ENCODE data around the gene KDM4B.

KDM4B gene

DNA sequence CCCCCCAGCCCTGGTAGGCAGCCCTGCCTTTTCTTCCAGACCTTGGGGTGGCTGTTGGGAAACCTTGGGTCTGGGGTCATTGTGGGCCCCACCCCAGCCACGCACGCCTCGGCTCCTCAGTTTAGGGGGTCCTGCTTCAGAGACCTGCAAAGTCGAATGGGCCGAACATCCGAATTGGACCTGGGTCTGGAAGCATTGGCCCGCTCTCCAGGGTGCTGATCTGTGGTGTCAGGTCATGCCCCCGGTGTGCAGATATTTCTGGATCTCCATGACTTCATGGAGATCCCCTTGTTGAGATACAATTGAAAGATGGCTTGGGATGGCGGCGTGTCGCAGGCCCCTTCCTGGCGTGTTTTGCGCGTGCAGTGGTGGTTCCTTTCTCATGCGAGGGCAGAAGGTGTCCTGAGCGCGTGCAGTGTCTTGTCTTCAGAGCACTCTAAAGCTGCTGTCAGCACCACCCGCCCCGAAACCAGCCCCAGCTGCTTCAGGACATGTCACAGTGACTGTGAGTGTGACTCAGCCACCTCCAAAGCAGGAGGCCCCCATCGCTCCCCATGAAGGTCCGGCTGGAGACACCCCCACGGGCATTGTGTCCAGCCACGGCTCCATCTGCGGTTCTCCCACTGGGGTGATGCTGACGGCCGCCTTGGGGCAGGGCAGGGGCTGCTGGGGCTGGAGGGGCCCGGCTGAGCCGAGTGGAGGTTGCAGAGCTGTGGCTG, 112.7 kb downstream of the KDM4B start:
- H3K4me1 ChIP-seq (ENCODE audit: insufficient read depth, poor library complexity, severe bottlenecking) = no peaks in the 10 kb centered on the region
- TF ChIP-seq, protein P1, sequence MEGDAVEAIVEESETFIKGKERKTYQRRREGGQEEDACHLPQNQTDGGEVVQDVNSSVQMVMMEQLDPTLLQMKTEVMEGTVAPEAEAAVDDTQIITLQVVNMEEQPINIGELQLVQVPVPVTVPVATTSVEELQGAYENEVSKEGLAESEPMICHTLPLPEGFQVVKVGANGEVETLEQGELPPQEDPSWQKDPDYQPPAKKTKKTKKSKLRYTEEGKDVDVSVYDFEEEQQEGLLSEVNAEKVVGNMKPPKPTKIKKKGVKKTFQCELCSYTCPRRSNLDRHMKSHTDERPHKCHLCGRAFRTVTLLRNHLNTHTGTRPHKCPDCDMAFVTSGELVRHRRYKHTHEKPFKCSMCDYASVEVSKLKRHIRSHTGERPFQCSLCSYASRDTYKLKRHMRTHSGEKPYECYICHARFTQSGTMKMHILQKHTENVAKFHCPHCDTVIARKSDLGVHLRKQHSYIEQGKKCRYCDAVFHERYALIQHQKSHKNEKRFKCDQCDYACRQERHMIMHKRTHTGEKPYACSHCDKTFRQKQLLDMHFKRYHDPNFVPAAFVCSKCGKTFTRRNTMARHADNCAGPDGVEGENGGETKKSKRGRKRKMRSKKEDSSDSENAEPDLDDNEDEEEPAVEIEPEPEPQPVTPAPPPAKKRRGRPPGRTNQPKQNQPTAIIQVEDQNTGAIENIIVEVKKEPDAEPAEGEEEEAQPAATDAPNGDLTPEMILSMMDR (IDR thresholded peaks at IDR 0.05; ENCODE audit: poor library complexity, severe bottlenecking) = no peak
- no peaks in the 10 kb centered on the region for H3K9me3 ChIP-seq (ENCODE audit: severe bottlenecking)
- ATAC-seq (ENCODE audit: low read depth) (no peak), DNase-seq (ENCODE audit: low spot score) (no peak)
- no peaks in the 10 kb centered on the region for H3K36me3 ChIP-seq (ENCODE audit: low read depth)
- no peak overlapping the region for H3K4me3 ChIP-seq (ENCODE audit: severe bottlenecking)
- no peak overlapping the region for H3K27ac ChIP-seq (ENCODE audit: poor library complexity, severe bottlenecking)
- H3K27me3 ChIP-seq (ENCODE audit: insufficient read depth, poor library complexity, severe bottlenecking) = no peaks in the 10 kb centered on the region

DNA sequence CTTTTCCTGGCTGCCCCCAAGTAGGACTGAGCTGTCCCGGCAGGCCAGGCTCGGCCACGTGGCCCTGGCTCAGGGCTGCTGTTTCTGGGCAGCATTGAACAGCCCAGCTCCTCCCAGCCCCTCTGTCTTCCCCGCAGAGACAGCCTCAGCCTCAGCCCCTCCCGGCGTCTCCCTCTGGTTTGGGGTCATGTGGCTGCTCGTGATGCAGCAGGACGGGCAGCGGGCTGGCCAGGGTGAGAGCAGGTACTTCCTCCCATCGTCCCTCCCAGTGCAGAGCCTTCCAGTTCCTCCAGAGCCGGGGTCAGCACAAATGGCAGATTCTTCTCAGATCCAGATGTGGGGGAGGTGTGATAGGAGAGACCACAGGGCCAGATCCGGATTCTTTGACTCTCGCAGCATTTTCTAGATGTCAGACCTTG, 114.6 kb downstream of the KDM4B start:
- TF ChIP-seq, protein P1 (IDR thresholded peaks at IDR 0.05; ENCODE audit: poor library complexity, severe bottlenecking) = no peak
- no peak overlapping the region for H3K27ac ChIP-seq (ENCODE audit: poor library complexity, severe bottlenecking)
- H3K4me1 ChIP-seq (ENCODE audit: insufficient read depth, poor library complexity, severe bottlenecking) = no peaks in the 10 kb centered on the region
- H3K36me3 ChIP-seq (ENCODE audit: low read depth) = no peaks in the 10 kb centered on the region
- ATAC-seq (ENCODE audit: low read depth) (no peak), DNase-seq (ENCODE audit: low spot score) (no peak)
- H3K4me3 ChIP-seq (ENCODE audit: severe bottlenecking) = no peak overlapping the region
- no peaks in the 10 kb centered on the region for H3K27me3 ChIP-seq (ENCODE audit: insufficient read depth, poor library complexity, severe bottlenecking)
- H3K9me3 ChIP-seq (ENCODE audit: severe bottlenecking) = no peaks in the 10 kb centered on the region

DNA sequence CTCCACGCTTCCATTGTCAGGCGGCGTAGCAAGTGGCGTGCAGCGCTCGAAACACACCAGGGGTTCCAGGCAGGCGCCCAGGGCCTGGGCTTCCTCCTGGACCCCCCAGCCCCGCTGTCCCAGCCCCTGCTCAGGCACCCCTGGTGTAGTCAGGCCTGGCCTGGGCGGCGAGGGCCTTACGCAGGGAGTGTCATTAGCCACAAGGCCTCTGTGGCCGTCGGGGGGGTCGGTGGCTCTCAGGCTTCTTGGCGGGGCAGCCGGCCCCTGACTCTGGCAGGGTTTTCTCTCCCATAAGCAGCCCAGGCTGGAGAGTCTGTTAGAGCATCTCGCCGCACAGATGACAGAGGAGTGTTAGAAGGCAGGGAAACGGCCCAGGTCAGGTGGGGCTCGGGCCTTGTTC, 116.7 kb downstream of the KDM4B start:
- Histone ChIP-seq H3K4me3 (ENCODE audit: severe bottlenecking) (no peak overlapping the region), H3K4me1 (ENCODE audit: insufficient read depth, poor library complexity, severe bottlenecking) (no peaks in the 10 kb centered on the region), H3K27ac (ENCODE audit: poor library complexity, severe bottlenecking) (no peak overlapping the region), H3K27me3 (ENCODE audit: insufficient read depth, poor library complexity, severe bottlenecking) (no peaks in the 10 kb centered on the region), H3K36me3 (ENCODE audit: low read depth) (no peaks in the 10 kb centered on the region), H3K9me3 (ENCODE audit: severe bottlenecking) (no peaks in the 10 kb centered on the region)
- ATAC-seq (ENCODE audit: low read depth) (no peak), DNase-seq (ENCODE audit: low spot score) (no peak)
- TF ChIP-seq, protein P1 (IDR thresholded peaks at IDR 0.05; ENCODE audit: poor library complexity, severe bottlenecking) = no peak

DNA sequence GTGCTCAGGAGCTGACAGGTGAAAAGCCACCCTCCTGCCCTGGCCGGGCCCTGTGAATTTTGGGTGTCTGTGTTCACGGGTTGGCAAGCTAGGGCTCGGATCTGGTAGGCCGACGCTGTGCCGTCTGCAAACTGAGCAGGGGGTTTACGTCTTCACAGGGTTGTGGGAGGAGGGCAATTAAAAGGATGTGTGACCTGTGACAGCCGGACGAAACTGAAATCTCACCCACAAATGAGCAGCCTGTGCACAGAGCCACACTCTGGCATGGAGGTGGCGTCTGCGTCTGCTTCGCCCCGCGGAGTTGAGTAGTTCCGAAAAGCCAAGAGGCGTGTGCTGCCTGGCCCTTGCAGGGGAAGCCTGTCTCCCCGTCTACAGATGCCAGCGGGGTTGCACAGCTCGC, 117.3 kb downstream of the KDM4B start:
- Histone ChIP-seq H3K27ac (ENCODE audit: poor library complexity, severe bottlenecking) (no peak overlapping the region), H3K36me3 (ENCODE audit: low read depth) (no peaks in the 10 kb centered on the region), H3K9me3 (ENCODE audit: severe bottlenecking) (no peaks in the 10 kb centered on the region), H3K4me1 (ENCODE audit: insufficient read depth, poor library complexity, severe bottlenecking) (no peaks in the 10 kb centered on the region), H3K27me3 (ENCODE audit: insufficient read depth, poor library complexity, severe bottlenecking) (no peaks in the 10 kb centered on the region), H3K4me3 (ENCODE audit: severe bottlenecking) (no peak overlapping the region)
- no peak for DNase-seq (ENCODE audit: low spot score)
- TF ChIP-seq, protein P1 (IDR thresholded peaks at IDR 0.05; ENCODE audit: poor library complexity, severe bottlenecking) = no peak
- ATAC-seq (ENCODE audit: low read depth) = no peak

DNA sequence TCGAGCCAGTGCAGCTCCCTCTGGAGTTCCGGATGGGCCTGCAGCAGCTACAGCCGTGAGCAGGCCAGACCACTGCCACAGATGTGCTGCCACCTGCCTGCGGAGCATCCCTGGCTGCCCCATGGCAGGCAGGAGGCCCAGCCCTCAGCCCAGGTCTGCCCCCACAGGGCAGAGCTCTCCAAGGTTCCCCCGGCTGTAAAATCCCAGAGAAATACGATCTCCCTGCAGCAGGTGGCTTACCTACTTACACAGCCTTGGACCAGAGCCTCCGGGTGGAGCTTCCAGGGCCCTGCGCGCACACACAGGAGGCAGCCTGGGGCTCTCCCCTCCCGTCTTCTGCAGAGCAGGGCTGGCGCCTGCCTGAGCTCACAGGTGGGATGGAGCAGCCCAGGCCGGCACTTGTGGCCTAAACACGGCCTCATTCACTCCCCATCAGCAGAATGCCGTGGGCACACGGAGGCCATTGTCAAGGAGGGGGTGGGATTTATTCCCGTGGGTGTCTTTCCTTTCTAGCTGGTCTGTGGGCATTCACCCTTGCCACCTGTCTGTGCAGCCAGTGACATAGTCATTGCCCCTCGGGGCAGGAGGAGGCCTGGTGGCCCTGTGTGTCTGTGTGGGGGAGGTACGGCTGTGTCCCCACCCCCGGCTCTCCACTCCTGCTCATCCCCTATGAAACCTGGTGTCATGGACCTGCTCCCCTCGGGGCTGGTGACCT, 118.0 kb downstream of the KDM4B start:
- Histone ChIP-seq H3K27ac (ENCODE audit: poor library complexity, severe bottlenecking) (no peak overlapping the region), H3K27me3 (ENCODE audit: insufficient read depth, poor library complexity, severe bottlenecking) (no peaks in the 10 kb centered on the region), H3K4me3 (ENCODE audit: severe bottlenecking) (no peak overlapping the region), H3K9me3 (ENCODE audit: severe bottlenecking) (no peaks in the 10 kb centered on the region), H3K36me3 (ENCODE audit: low read depth) (no peaks in the 10 kb centered on the region), H3K4me1 (ENCODE audit: insufficient read depth, poor library complexity, severe bottlenecking) (no peaks in the 10 kb centered on the region)
- ATAC-seq (ENCODE audit: low read depth) = 0 out of 3 replicates have a peak, but pooled peaks have one; percentile 21
- TF ChIP-seq, protein P1 (IDR thresholded peaks at IDR 0.05; ENCODE audit: poor library complexity, severe bottlenecking) = no peak
- DNase-seq (ENCODE audit: low spot score) = no peak
